HG03432 (cell line): ENCODE data around the gene SNRPB.

Experiments used
- ATAC-seq: cut with Tn5 transposase; IDR thresholded peaks from one replicate; pipeline ENCODE4 v1.9.1; 2021; ENCODE audit warnings: mild to moderate bottlenecking, moderate library complexity; ENCODE audit not compliant: unreplicated experiment

Gene SNRPB

DNA sequence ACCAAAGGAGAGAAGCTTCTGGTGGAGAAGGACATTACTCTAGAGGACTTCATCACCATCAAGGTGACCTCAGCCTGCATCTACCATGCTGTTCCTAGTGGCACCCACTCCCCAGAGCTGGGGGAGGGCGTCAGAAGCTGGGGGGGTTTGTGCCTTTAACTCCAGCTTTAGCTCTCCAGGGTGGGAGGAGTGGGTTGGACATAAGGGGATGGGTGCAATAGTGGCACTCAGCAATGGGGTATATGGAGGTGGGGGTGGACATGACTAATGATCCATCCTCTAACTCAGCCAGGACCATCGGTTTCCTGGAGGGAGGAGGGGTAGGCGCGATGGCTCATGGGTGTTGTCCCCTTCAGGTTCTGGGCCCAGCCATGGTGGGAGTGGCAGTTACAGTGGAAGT, 40.1 kb downstream of the SNRPB start:
- no peak for ATAC-seq

- no peak for ATAC-seq
Measured at GRCh38 chr20:2429051-2429450, 41.5 kb downstream of the SNRPB start.

DNA sequence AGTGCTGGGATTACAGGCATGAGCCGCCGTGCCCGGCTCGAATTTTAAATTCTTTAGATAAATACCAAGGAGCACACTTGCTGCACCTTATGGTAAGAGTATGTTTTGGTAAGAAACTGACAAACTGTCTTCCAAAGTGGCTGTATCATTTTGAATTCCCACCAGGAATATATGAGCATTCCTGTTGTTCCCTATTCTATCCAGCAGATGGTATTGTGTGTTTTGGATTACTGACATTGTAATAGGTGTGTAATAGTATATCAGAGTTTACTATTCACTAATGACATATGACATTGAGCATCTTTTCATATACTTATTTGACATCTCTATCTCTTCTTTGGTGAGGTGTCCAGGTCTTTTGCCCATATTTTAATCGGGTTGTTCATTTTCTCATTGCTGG, 49.3 kb downstream of the SNRPB start:
- ATAC-seq, result no peak

- no peak for ATAC-seq
Measured at GRCh38 chr20:2420510-2420909, 50.1 kb downstream of the SNRPB start.

DNA sequence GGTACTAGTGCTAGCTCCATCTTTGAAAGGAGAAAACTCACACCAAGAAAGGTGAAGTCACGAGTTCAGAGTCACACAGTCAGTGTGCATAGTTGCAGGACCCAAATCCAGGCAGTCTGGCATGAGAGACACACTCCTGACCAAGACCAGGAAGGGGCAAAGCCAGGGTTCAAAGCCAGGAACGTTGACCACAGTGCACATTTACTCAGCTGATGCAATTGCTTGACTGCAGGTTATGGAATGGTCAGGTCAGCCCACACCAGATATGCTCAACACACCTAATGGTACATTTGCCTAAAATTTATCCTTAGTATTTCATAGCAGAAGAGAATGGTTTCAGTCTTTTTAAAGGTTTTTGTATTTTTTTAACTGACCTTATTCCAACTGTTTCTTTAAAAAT, 52.2 kb downstream of the SNRPB start:
- ATAC-seq, result no peak

DNA sequence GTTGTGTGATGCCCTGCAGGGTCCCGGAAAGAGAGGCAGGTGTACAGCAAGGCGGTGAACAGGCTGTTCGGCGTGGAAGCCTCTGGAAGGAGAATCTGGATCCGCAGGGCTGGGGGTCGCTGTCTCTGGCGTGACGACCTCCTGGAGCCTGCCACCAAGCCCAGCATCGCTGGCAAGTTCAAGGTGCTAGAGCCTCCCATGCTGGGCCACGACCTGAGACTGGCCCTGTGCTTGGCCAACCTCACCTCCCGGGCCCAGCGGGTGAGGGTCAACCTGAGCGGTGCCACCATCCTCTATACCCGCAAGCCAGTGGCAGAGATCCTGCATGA, 53.4 kb downstream of the SNRPB start:
- ATAC-seq, result no peak

DNA sequence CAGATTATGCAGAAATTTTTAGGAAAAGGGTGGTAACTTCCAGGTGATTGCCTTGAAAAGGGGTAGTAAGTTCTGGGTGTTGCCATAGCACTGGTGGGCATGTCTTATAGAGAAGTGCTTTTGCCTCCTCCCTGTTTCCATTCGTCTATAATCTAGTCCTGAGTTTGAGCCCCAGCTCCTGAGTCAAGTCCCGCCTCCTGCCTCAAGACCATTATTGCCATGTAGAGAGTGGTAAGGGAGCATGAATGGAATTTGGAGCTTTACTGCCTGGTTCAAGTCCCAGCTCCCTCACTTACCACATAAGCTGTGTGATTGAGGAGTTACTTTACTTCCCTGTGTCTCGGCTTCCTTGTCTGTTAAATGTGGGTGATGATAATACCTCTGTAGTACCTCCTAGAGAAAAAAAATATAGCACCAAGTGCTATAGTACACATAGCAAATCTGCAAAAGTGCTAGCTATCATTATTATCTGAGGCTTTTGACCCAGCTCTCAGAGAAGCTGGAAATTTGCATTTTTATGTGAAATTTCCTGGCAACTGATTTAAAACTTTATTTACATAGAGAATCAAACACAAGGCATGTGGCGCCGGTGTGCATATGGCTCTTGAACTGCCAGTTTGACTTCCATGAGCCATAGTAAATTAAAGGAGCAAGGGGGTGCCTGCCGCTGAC, 53.9 kb downstream of the SNRPB start:
- no peak for ATAC-seq
